Limb (tissue), 2 donors: ENCODE results near the gene RAP1GAP2.
A peak's percentile ranks its signal among the peaks of the same experiment; 100 is the strongest.
"Not testable (repeated sequence)": the region's sequence is repeated elsewhere in the genome, so short reads cannot be mapped to it uniquely, and the experiment has no call there.

Experiments used
- DNase-seq, 2 donors: peaks; one replicate each; pipeline ENCODE4 v3.0.0-alpha.2; 2016; ENCODE audit errors: extremely low spot score in 2 of 2

Gene RAP1GAP2

DNA sequence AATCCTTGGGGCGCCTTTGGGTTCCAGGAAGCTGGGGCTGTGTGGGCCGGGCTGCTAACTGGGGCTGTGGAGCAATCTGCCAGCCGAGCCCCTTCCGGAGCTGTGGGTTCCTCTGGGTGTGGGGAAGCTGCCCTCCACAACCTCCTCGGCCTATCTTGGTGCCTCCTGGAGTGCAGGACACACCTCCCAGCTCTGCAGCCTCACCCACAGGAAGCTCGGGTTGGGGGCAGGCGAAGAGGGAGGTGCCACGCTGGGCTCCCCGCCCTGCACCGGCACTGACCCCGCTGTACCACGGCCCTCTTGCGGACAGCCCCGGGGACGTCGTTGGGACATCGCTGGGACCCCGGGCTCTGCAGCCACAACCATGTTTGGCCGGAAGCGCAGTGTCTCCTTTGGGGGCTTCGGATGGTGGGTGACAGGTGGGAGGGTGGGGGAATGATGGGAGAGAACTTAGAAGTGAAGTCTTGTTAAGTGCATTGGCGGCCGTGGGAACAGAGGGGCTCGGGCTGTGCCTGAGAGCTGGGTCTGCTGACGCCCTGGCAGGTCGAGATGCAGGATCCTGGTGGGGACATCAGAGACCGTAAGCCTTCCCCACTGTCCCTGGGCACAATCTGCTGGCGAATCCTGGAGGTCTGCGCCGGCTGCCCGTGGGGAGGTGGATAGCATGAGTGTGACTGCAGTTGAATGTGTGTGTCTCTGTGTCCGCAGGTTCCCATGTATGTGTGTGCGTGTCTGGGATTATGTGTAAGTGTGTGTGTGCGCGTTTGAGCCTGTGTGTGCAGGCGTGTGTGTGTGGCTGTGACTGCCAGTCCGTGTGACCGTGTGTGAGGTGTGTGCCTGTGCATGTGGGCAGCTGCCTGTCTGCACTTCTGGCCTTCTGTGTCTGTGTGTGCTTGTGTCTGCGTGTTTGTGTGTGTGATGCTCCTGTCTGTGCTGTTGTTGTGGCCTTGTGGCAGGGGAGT lies at the start of gene RAP1GAP2:
Gene RAP1GAP2 (plus strand): TSS at position 275 of the 962 bp plus-strand sequence. CDS start 90 bp downstream, at position 365.
- DNase-seq: no peak

- no peak for DNase-seq
Measured at GRCh38 chr17:2749058-2749783, 47.0 kb upstream of the RAP1GAP2 start, which contains the start of gene CCDC92B. Gene CCDC92B, minus strand, starts transcription at chr17:2749652. Its CDS starts 14,507 bp downstream, at chr17:2735145.

- DNase-seq: peak; percentile 65 to 86
Measured at GRCh38 chr17:2749784-2750181, 46.5 kb upstream of the RAP1GAP2 start.

- no peak for DNase-seq
Measured at GRCh38 chr17:2750721-2751120, 45.5 kb upstream of the RAP1GAP2 start.

GRCh38 chr17:2751491-2751890 lies 44.7 kb upstream of the RAP1GAP2 start:
- DNase-seq: no peak

- no peak for DNase-seq
Measured at GRCh38 chr17:2755891-2756724, 40.1 kb upstream of the RAP1GAP2 start.

GRCh38 chr17:2758870-2759269 lies 37.4 kb upstream of the RAP1GAP2 start:
- DNase-seq: no peak

DNA sequence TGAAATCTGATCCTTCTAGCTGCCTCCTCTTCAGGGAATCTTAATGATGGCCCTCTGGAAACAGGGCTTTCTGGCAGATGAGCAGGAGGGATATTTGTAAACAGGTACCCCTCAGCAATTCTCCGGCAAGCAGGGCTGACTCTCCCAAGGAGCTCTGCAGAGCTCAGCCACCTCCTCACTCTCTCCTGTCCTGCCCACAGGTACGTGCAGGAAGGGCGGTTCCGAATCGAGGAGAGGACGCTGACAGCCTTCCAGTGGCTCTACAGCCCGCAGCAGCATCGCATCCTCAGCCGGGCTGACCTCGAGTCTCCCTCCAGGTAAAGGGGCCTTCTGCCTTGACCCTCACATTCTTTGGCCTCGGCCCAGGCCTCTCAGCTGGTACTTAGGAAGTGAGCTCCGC lies 26.1 kb upstream of the RAP1GAP2 start:
- DNase-seq: no peak

- DNase-seq: no peak
Measured at GRCh38 chr17:2775206-2775605, 21.0 kb upstream of the RAP1GAP2 start.

- no peak for DNase-seq
Measured at GRCh38 chr17:2776589-2777241, 19.5 kb upstream of the RAP1GAP2 start.

- DNase-seq: no peak
Measured at GRCh38 chr17:2777242-2777867, 18.9 kb upstream of the RAP1GAP2 start.

DNA sequence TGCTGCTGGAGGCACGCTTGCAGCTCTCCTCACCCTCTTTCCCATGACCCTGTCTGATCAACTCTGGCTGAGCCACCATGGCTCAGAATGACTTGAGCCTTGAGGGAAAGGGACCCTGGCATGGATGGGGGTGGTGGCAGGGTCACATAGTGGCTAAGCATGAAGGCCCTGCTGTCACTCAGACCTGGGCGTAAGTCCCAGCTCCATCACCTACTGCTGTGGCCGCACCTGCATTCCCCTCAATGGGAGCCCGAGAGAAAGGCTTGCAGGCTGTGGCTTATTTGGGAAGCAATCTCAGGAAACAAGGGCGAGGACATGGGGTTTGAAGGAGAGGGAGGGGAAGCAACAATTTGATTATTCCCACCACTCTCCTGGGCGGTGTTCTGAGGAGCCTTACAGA lies 17.7 kb upstream of the RAP1GAP2 start:
- no peak for DNase-seq

- no peak for DNase-seq
Measured at GRCh38 chr17:2779545-2779944, 16.7 kb upstream of the RAP1GAP2 start.

DNA sequence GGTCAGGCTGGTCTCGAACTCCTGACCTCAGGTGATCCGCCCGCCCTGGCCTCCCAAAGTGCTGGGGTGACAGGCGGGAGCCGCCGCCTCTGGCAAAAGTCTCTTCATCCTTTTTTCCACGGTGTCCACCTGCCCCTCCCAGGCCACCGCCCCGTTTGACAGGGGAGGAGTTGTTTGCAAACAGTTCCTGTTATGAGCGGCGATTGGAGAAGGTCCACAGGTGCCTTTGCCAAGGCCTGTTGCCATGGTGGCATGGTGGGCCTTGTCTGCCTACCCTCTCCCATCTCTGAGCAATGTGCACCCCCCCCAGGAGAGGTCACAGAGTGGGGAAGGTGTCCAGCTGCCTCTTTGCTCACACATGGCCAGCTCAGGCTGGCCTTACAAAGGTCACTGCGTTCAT lies 16.0 kb upstream of the RAP1GAP2 start:
- no peak for DNase-seq

- no peak for DNase-seq
Measured at GRCh38 chr17:2780931-2781454, 15.2 kb upstream of the RAP1GAP2 start.

DNA sequence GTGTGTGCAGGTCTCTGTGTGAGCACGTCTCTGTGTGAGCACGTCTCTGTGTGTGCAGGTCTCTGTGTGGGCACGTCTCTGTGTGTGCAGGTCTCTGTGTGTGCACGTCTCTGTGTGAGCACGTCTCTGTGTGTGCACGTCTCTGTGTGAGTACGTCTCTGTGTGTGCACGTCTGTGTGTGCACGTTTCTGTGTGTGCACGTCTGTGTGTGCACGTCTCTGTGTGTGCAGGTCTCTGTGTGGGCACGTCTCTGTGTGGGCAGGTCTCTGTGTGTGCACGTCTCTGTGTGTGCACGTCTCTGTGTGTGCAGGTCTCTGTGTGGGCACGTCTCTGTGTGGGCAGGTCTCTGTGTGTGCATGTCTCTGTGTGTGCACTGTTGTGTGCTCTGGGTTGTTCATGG lies 14.6 kb upstream of the RAP1GAP2 start:
- not testable (repeated sequence) for DNase-seq

DNA sequence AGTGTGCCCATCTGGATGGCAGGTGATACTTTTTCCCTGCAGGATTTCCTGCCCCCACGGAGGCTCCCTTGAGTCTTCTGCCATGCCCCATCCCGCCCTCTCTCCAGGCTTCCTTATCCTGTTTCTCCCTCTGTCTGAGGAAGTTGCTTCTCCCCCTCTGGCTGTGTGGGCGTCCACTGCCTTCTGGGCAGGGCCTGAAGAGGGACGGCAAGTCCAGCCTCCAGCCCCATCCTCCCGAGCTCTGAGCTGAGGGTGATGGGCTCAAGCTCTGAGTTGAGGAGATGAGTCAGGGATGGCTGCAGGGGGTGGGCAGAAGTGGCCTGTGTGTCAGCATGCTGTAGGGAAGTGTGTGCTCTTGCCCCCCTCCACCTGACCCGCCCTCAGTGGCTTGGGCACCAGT lies 14.2 kb upstream of the RAP1GAP2 start:
- no peak for DNase-seq

DNA sequence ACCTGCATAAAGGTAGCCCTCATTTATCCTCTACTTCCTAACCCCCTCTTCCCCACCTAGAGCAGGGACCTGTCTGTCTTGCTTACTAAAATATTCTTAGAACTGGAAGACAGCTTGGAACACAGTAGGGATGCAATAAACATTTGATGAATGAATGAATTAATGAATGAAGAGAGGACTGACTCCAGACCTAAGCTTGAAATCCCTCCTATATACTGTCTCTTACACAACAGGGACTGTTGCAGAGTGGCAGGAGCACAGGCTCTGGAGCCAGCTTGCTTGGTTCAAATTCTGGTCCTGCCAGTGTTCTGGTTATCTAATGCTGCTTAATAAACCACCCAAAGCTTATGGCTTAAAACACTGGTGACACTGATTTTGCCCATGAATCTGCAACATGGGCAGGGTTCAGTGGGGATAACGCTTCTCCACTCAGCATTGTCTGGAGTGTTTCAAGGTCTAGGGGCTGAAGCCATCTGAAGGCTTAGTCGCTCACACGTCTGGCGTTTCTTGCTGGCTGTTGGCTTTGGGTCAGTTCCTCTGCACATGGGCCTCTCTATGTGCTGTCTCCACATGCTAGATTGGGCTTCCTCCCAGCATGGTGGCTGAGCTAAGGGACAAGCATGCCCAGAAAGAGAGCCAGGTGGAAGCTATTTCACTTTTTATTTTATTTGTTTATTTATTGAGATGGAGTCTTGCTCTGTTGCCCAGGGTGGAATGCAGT lies 12.8 kb upstream of the RAP1GAP2 start:
- no peak for DNase-seq

- no peak for DNase-seq
Measured at GRCh38 chr17:2784864-2785263, 11.4 kb upstream of the RAP1GAP2 start.

- DNase-seq: not testable (repeated sequence)
Measured at GRCh38 chr17:2785376-2785775, 10.9 kb upstream of the RAP1GAP2 start.
